NCI-H1417 (cell line): ENCODE results near the gene UVRAG.

Experiments
- DNase-seq, 3 experiments: peaks; one replicate each; lab custom pipeline; 2025; lab: John Stamatoyannopoulos, UW

Gene UVRAG

GRCh38 chr11:76166314-76166713 lies 351.3 kb downstream of the UVRAG start:
- peak in 1 of 3 experiments; percentile 42 for DNase-seq

GRCh38 chr11:76167590-76167989 lies 352.6 kb downstream of the UVRAG start:
- DNase-seq, result no peak

GRCh38 chr11:76169473-76169896 lies 354.5 kb downstream of the UVRAG start:
- DNase-seq, result peak in 1 of 3 experiments; percentile 18

GRCh38 chr11:76170468-76170867 lies 355.5 kb downstream of the UVRAG start:
- peak in 1 of 3 experiments; percentile 20 for DNase-seq

- peak in 2 of 3 experiments; percentile 84 to 94 for DNase-seq
These were observed 357.6 kb downstream of the UVRAG start for GRCh38 chr11:76172583-76172982.

- no peak for DNase-seq
These were observed 358.7 kb downstream of the UVRAG start for GRCh38 chr11:76173663-76174062.

- no peak for DNase-seq
These were observed 359.3 kb downstream of the UVRAG start for GRCh38 chr11:76174330-76174729.

GRCh38 chr11:76175783-76176182 lies 360.8 kb downstream of the UVRAG start:
- DNase-seq, result no peak

- DNase-seq, result no peak
These were observed 361.5 kb downstream of the UVRAG start for GRCh38 chr11:76176463-76176862.

- DNase-seq, result no peak
These were observed 362.3 kb downstream of the UVRAG start for GRCh38 chr11:76177250-76177686.

- DNase-seq, result no peak
These were observed 364.1 kb downstream of the UVRAG start for GRCh38 chr11:76179147-76179546.

- DNase-seq, result no peak
These were observed 366.4 kb downstream of the UVRAG start for GRCh38 chr11:76181371-76181770.

- DNase-seq, result peak in 1 of 3 experiments; percentile 22
These were observed 369.6 kb downstream of the UVRAG start for GRCh38 chr11:76184551-76184993.

- DNase-seq, result no peak
These were observed 370.5 kb downstream of the UVRAG start for GRCh38 chr11:76185511-76185910.

GRCh38 chr11:76185931-76186401 lies 371.0 kb downstream of the UVRAG start:
- DNase-seq, result peak in 2 of 3 experiments; percentile 22 to 45

GRCh38 chr11:76186776-76187279 lies 371.8 kb downstream of the UVRAG start:
- peak in 1 of 3 experiments; percentile 13 for DNase-seq

- DNase-seq, result no peak
These were observed 373.9 kb downstream of the UVRAG start for GRCh38 chr11:76188873-76189272.

- DNase-seq, result no peak
These were observed 374.7 kb downstream of the UVRAG start for GRCh38 chr11:76189682-76190081.

GRCh38 chr11:76190376-76190775 lies 375.4 kb downstream of the UVRAG start:
- no peak for DNase-seq
